ENCODE results near the gene CBFA2T3.

- TF ChIP-seq POLR2A (IDR thresholded peaks at IDR 0.05) (no peak), CTCF (IDR thresholded peaks at IDR 0.05 in 4 of 5, conservative IDR thresholded peaks at IDR 0.05 in 1 of 5) (no peak)
These were observed 11.6 kb downstream of the CBFA2T3 start for GRCh38 chr16:88965411-88965810.
